Measurements from ENCODE around the gene MYO6. TPM values are rescaled to one million over a fixed set of nuclear protein-coding genes. Genes with fewer than 3 reads are reported as not detected.

MYO6 gene
- total RNA-seq, 1 experiment from 2014 or later: 26.8 TPM

DNA sequence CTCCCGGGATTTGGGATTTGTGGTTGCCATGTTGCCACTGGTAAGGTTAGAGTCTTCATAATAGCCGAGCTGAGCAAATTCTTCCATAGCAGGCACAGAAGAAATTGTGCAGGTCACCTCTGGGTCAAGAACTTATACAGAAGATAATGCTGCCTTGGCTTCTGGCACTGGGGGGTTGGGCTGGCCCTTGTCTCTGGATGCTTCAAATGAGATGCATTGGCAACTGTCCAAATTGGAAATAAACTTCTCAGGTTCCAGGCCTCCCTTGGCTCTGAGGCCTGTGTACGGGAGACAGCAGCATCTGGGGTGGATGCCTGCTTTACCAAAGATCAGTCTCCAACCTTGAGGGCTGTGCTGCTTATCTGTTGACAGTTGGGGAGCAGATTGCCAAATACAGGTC lies 26.2 kb downstream of the MYO6 start:
- peak; percentile 12 for DNase-seq (ENCODE audit: unreplicated experiment)
- H3K4me3 Mint-ChIP-seq (ENCODE audit: unreplicated experiment): no peak overlapping the region
- no peaks in the 10 kb centered on the region for H3K9me3 Mint-ChIP-seq (ENCODE audit: unreplicated experiment)
- intact Hi-C loops (cut with micrococcal nuclease): no loop called here
- POLR2A ChIA-PET: no interaction called here
- CTCF ChIA-PET: interaction anchor here (0.6 kb wide), 1 partner anchor 160 kb away, joined by 3 read pairs; no protein-coding TSS in a partner anchor
- H3K36me3 Mint-ChIP-seq (ENCODE audit: insufficient read depth, unreplicated experiment): no peaks in the 10 kb centered on the region
- H3K27me3 Mint-ChIP-seq (ENCODE audit: insufficient read depth, unreplicated experiment): no peaks in the 10 kb centered on the region
- peaks cover 6% of the 10 kb centered on the region for H3K4me1 Mint-ChIP-seq (ENCODE audit: insufficient read depth, unreplicated experiment)
- no peak overlapping the region for H3K27ac Mint-ChIP-seq (ENCODE audit: low read depth, unreplicated experiment)
- BruUV-seq (replicated peaks): no TSS peak
- TF ChIP-seq, protein P1, sequence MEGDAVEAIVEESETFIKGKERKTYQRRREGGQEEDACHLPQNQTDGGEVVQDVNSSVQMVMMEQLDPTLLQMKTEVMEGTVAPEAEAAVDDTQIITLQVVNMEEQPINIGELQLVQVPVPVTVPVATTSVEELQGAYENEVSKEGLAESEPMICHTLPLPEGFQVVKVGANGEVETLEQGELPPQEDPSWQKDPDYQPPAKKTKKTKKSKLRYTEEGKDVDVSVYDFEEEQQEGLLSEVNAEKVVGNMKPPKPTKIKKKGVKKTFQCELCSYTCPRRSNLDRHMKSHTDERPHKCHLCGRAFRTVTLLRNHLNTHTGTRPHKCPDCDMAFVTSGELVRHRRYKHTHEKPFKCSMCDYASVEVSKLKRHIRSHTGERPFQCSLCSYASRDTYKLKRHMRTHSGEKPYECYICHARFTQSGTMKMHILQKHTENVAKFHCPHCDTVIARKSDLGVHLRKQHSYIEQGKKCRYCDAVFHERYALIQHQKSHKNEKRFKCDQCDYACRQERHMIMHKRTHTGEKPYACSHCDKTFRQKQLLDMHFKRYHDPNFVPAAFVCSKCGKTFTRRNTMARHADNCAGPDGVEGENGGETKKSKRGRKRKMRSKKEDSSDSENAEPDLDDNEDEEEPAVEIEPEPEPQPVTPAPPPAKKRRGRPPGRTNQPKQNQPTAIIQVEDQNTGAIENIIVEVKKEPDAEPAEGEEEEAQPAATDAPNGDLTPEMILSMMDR (IDR thresholded peaks at IDR 0.05; ENCODE audit: unreplicated experiment): no peak

- Mint-ChIP-seq H3K4me3 (ENCODE audit: unreplicated experiment) (no peak overlapping the region), H3K27ac (ENCODE audit: low read depth, unreplicated experiment) (no peak overlapping the region), H3K36me3 (ENCODE audit: insufficient read depth, unreplicated experiment) (no peaks in the 10 kb centered on the region), H3K4me1 (ENCODE audit: insufficient read depth, unreplicated experiment) (peaks cover 6% of the 10 kb centered on the region), H3K27me3 (ENCODE audit: insufficient read depth, unreplicated experiment) (no peaks in the 10 kb centered on the region), H3K9me3 (ENCODE audit: unreplicated experiment) (no peaks in the 10 kb centered on the region)
- CTCF ChIA-PET: interaction anchor here (0.7 kb wide), 1 partner anchor 838 kb away, joined by 4 read pairs; no protein-coding TSS in a partner anchor
- no TSS peak for BruUV-seq (replicated peaks)
- POLR2A ChIA-PET: no interaction called here
- intact Hi-C loops (cut with micrococcal nuclease): no loop called here
- no peak for DNase-seq (ENCODE audit: unreplicated experiment)
- TF ChIP-seq, protein P1 (IDR thresholded peaks at IDR 0.05; ENCODE audit: unreplicated experiment): no peak
Measured at GRCh38 chr6:75776461-75776860, 27.4 kb downstream of the MYO6 start.

DNA sequence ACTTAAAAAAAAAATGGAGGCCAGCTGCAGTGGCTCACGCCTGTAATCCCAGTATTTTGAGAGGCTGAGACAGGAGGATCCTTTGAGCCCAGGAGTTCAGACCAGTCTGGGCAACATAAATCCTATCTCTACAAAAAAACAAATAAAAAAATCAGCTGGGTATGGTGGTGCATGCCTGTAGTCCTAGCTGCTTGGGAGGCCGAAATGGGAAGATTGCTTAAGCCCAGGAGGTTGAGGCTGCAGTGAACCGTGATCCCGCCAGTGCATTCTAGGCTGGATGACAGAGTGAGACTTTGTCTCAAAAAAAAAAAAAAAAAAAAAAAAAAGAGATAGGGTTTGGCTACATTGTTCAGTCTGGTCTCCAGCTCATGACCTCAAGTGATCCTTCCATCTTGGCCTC lies 29.7 kb downstream of the MYO6 start:
- POLR2A ChIA-PET: no interaction called here
- Mint-ChIP-seq H3K4me3 (ENCODE audit: unreplicated experiment) (no peak overlapping the region), H3K36me3 (ENCODE audit: insufficient read depth, unreplicated experiment) (no peaks in the 10 kb centered on the region), H3K27ac (ENCODE audit: low read depth, unreplicated experiment) (no peak overlapping the region), H3K4me1 (ENCODE audit: insufficient read depth, unreplicated experiment) (peaks cover 15% of the 10 kb centered on the region), H3K9me3 (ENCODE audit: unreplicated experiment) (peaks cover under 1% of the 10 kb centered on the region), H3K27me3 (ENCODE audit: insufficient read depth, unreplicated experiment) (no peaks in the 10 kb centered on the region)
- TF ChIP-seq, protein P1 (IDR thresholded peaks at IDR 0.05; ENCODE audit: unreplicated experiment): no peak
- CTCF ChIA-PET: interaction anchor here (0.6 to 0.7 kb wide), 3 partner anchors 26 to 64 kb away, joined by 3 read pairs; no protein-coding TSS in a partner anchor
- intact Hi-C loops (cut with micrococcal nuclease): no loop called here
- no TSS peak for BruUV-seq (replicated peaks)
- no peak for DNase-seq (ENCODE audit: unreplicated experiment)

DNA sequence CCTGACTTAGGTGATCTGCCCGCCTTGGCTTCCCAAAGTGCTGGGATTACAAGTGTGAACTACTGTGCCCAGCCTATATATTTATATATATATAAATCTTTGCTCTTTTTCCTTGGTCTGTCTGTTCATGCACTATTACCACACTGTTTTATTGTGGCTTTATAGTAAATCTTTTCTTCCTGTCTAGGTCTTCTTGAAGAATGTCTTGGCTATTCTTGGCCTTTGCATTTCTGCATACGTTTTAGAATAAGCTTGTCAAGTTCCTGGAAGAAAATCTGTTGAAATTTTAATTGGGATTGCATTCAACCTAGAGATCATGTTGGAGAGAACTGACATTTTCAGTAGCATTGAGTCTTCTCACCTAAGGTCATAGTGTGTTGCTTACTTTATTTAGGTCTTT lies 37.1 kb downstream of the MYO6 start:
- Mint-ChIP-seq H3K36me3 (ENCODE audit: insufficient read depth, unreplicated experiment) (no peaks in the 10 kb centered on the region), H3K27ac (ENCODE audit: low read depth, unreplicated experiment) (no peak overlapping the region), H3K4me1 (ENCODE audit: insufficient read depth, unreplicated experiment) (peaks cover 9% of the 10 kb centered on the region), H3K4me3 (ENCODE audit: unreplicated experiment) (no peak overlapping the region), H3K27me3 (ENCODE audit: insufficient read depth, unreplicated experiment) (no peaks in the 10 kb centered on the region), H3K9me3 (ENCODE audit: unreplicated experiment) (peaks cover 7% of the 10 kb centered on the region)
- intact Hi-C loops (cut with micrococcal nuclease): no loop called here
- CTCF ChIA-PET: no interaction called here
- TF ChIP-seq, protein P1 (IDR thresholded peaks at IDR 0.05; ENCODE audit: unreplicated experiment): no peak
- no TSS peak for BruUV-seq (replicated peaks)
- POLR2A ChIA-PET: interaction anchor here (0.6 kb wide), 1 partner anchor 16 kb away, joined by 4 read pairs; no protein-coding TSS in a partner anchor
- no peak for DNase-seq (ENCODE audit: unreplicated experiment)
